ENCODE results near the gene CD1B. TPM values are rescaled to one million over a fixed set of nuclear protein-coding genes. Genes with fewer than 3 reads are reported as not detected.

The CD1B gene
- total and polyA plus RNA-seq, 4 donors: 0.19 TPM; not detected in 3

GRCh38 chr1:158354255-158354654 is 22.9 kb upstream of the CD1B start:
- Histone ChIP-seq H3K9me3 (ENCODE audit: control insufficient read depth in 4 of 4, low read length in 3 of 4) (no peaks in the 10 kb centered on the region), H3K9ac (ENCODE audit: low read depth in 1 of 2, low read length in 2 of 2) (no peak overlapping the region), H3K36me3 (ENCODE audit: control insufficient read depth in 4 of 4, insufficient read depth in 3 of 4, low read depth in 1 of 4, low read length in 3 of 4) (no peaks in the 10 kb centered on the region), H3K27ac (ENCODE audit: low read depth in 1 of 2, low read length in 2 of 2) (no peak overlapping the region), H3K27me3 (ENCODE audit: control insufficient read depth in 4 of 4, insufficient read depth in 4 of 4, low read length in 3 of 4) (peaks cover 0 to 2% (median 0%) of the 10 kb centered on the region in 4 donors), H3K4me1 (ENCODE audit: control insufficient read depth in 4 of 4, insufficient read depth in 4 of 4, low read length in 3 of 4) (no peaks in the 10 kb centered on the region), H3K4me3 (ENCODE audit: low read depth in 1 of 3, low read length in 3 of 3) (no peak overlapping the region)
- no peak for DNase-seq (ENCODE audit: low spot score)
- 52% methylated on average over 2 of the region's 2 CpGs for WGBS
- TF ChIP-seq GABPA (IDR thresholded peaks at IDR 0.05 in 1 of 2, conservative IDR thresholded peaks at IDR 0.05 in 1 of 2) (no peak), JUND (IDR thresholded peaks at IDR 0.05) (no peak), YY1 (IDR thresholded peaks at IDR 0.05) (no peak), SP1 (IDR thresholded peaks at IDR 0.05) (no peak), CTCF (IDR thresholded peaks at IDR 0.05; ENCODE audit: low read depth, low read length, missing input control) (no peak), RXRA (IDR thresholded peaks at IDR 0.05) (no peak), MAX (IDR thresholded peaks at IDR 0.05) (no peak), TAF1 (conservative IDR thresholded peaks at IDR 0.05) (no peak), REST (IDR thresholded peaks at IDR 0.05) (no peak)
- TF ChIP-seq, protein P1, sequence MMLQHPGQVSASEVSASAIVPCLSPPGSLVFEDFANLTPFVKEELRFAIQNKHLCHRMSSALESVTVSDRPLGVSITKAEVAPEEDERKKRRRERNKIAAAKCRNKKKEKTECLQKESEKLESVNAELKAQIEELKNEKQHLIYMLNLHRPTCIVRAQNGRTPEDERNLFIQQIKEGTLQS (IDR thresholded peaks at IDR 0.05): no peak

GRCh38 chr1:158353303-158354075 is 22.2 kb upstream of the CD1B start, which contains the start of gene CD1E:
Gene CD1E, plus strand, starts transcription at chr1:158353894. Its CDS starts 95 bp downstream, at chr1:158353989.
- H3K4me1 ChIP-seq (ENCODE audit: control insufficient read depth in 4 of 4, insufficient read depth in 4 of 4, low read length in 3 of 4): no peaks in the 10 kb centered on the region
- H3K9me3 ChIP-seq (ENCODE audit: control insufficient read depth in 4 of 4, low read length in 3 of 4): no peaks in the 10 kb centered on the region
- no peaks in the 10 kb centered on the region for H3K36me3 ChIP-seq (ENCODE audit: control insufficient read depth in 4 of 4, insufficient read depth in 3 of 4, low read depth in 1 of 4, low read length in 3 of 4)
- 35% methylated on average over 6 of the region's 6 CpGs for WGBS
- no peak within 1 kb of the TSS for H3K27ac ChIP-seq (ENCODE audit: low read depth in 1 of 2, low read length in 2 of 2)
- DNase-seq (ENCODE audit: low spot score): no peak
- H3K27me3 ChIP-seq (ENCODE audit: control insufficient read depth in 4 of 4, insufficient read depth in 4 of 4, low read length in 3 of 4): peaks cover 0 to 2% (median 0%) of the 10 kb centered on the region in 4 donors
- no peak within 1 kb of the TSS for H3K4me3 ChIP-seq (ENCODE audit: low read depth in 1 of 3, low read length in 3 of 3)
- no peak within 1 kb of the TSS for H3K9ac ChIP-seq (ENCODE audit: low read depth in 1 of 2, low read length in 2 of 2)
- TF ChIP-seq GABPA (IDR thresholded peaks at IDR 0.05 in 1 of 2, conservative IDR thresholded peaks at IDR 0.05 in 1 of 2) (no peak), REST (IDR thresholded peaks at IDR 0.05) (no peak), NR2F2 (IDR thresholded peaks at IDR 0.05) (no peak), SP1 (IDR thresholded peaks at IDR 0.05) (no peak), MAX (IDR thresholded peaks at IDR 0.05) (no peak), EGR1 (IDR thresholded peaks at IDR 0.05; ENCODE audit: low read depth in 2 of 2) (no peak), RXRA (IDR thresholded peaks at IDR 0.05) (no peak), RAD21 (IDR thresholded peaks at IDR 0.05) (no peak), CTCF (IDR thresholded peaks at IDR 0.05; ENCODE audit: low read depth, low read length, missing input control) (no peak), JUND (IDR thresholded peaks at IDR 0.05) (no peak), FOXA2 (IDR thresholded peaks at IDR 0.05) (no peak), TAF1 (conservative IDR thresholded peaks at IDR 0.05) (no peak), HNF4A (conservative IDR thresholded peaks at IDR 0.05) (no peak)
- TF ChIP-seq, protein P1 (IDR thresholded peaks at IDR 0.05): no peak

Data from liver (tissue), 9 donors.